ENCODE data around the gene SCYGR7. TPM values are rescaled to one million over a fixed set of nuclear protein-coding genes. Genes with fewer than 3 reads are reported as not detected.

Gene SCYGR7
- not detected in 2 replicates for total RNA-seq

GRCh38 chr2:227728035-227728434, at the start of gene SCYGR7:
Gene SCYGR7, plus strand, starts transcription at chr2:227728335. Its CDS starts 0 bp downstream, at chr2:227728335.

GRCh38 chr2:227717687-227718567, 10.2 kb upstream of the SCYGR7 start, which contains the start of gene SLC19A3:
Gene SLC19A3, minus strand, starts transcription at chr2:227718028. Its CDS starts 15,710 bp downstream, at chr2:227702318.

GRCh38 chr2:227724394-227725039, 3.6 kb upstream of the SCYGR7 start, which contains the start of gene SCYGR6:
Gene SCYGR6, minus strand, starts transcription at chr2:227724757. Its CDS starts 0 bp downstream, at chr2:227724757.

GRCh38 chr2:227745594-227745993, 17.5 kb downstream of the SCYGR7 start, which contains the start of gene SCYGR8:
Gene SCYGR8, plus strand, starts transcription at chr2:227745894. Its CDS starts 0 bp downstream, at chr2:227745894.

Other genes starting within 250 kb of the SCYGR7 start
- gene SCYGR2, start 129.4 kb upstream of the SCYGR7 start, total RNA-seq = not detected in 2 replicates
- not detected in 2 replicates for gene SCYGR3, start 113.5 kb upstream of the SCYGR7 start, total RNA-seq
- gene SCYGR4, start 110.8 kb upstream of the SCYGR7 start, total RNA-seq = not detected in 2 replicates
- gene SCYGR5, start 61.5 kb upstream of the SCYGR7 start, total RNA-seq = not detected in 2 replicates
- gene SLC19A3, start 10.3 kb upstream of the SCYGR7 start, total RNA-seq = under 0.01 and 0.16 TPM in 2 replicates
- not detected in 2 replicates for gene SCYGR6, start 3.6 kb upstream of the SCYGR7 start, total RNA-seq
- not detected in 2 replicates for gene SCYGR8, start 17.6 kb downstream of the SCYGR7 start, total RNA-seq
- gene CCL20, start 85.5 kb downstream of the SCYGR7 start, total RNA-seq = not detected in 2 replicates
- gene DAW1, start 143.3 kb downstream of the SCYGR7 start, total RNA-seq = 0.16 TPM in 1 of 2 replicates, not detected in the other